Brain microvascular endothelial cell (primary cell): Measurements from ENCODE around the gene KCNN4.
"Not testable (repeated sequence)": the region's sequence is repeated elsewhere in the genome, so short reads cannot be mapped to it uniquely, and the experiment has no call there.

Experiments
- DNase-seq: peaks from one replicate; pipeline ENCODE4 v3.0.0-alpha.2; 2020
- H3K27ac ChIP-seq: fragments of 250-450 bp; sonication (Bioruptor Pico); 2 replicates; pipeline ENCODE4 v1.5.1; 2020; ENCODE audit warnings: mild to moderate bottlenecking, moderate library complexity
- H3K27me3 ChIP-seq: fragments of 250-450 bp; sonication (Bioruptor Pico); replicated peaks from 2 replicates; pipeline ENCODE4 v1.5.1; 2020; ENCODE audit warnings: mild to moderate bottlenecking
- H3K36me3 ChIP-seq: fragments of 250-450 bp; sonication (Bioruptor Pico); replicated peaks from 2 replicates; pipeline ENCODE4 v1.5.1; 2020; ENCODE audit warnings: mild to moderate bottlenecking
- H3K4me3 ChIP-seq: 2 replicates; pipeline ENCODE4 v1.5.1; 2011; ENCODE audit warnings: low read depth, mild to moderate bottlenecking, control low read depth, low read length, moderate library complexity
- in situ Hi-C: cut with HindIII; loops from 2 replicates; pipeline ENCODE4 v1.10.0; 2017; ENCODE audit warnings: low sequenced_read_pairs, low pct_ligation_motif_present
- TF ChIP-seq, protein P1 (sequence below): IDR thresholded peaks from 2 replicates; pipeline ENCODE4 v1.5.1; 2011; ENCODE audit warnings: low read depth, mild to moderate bottlenecking, moderate library complexity, low read length, control low read depth, inconsistent platforms; ENCODE audit errors: missing control alignments

KCNN4 gene

DNA sequence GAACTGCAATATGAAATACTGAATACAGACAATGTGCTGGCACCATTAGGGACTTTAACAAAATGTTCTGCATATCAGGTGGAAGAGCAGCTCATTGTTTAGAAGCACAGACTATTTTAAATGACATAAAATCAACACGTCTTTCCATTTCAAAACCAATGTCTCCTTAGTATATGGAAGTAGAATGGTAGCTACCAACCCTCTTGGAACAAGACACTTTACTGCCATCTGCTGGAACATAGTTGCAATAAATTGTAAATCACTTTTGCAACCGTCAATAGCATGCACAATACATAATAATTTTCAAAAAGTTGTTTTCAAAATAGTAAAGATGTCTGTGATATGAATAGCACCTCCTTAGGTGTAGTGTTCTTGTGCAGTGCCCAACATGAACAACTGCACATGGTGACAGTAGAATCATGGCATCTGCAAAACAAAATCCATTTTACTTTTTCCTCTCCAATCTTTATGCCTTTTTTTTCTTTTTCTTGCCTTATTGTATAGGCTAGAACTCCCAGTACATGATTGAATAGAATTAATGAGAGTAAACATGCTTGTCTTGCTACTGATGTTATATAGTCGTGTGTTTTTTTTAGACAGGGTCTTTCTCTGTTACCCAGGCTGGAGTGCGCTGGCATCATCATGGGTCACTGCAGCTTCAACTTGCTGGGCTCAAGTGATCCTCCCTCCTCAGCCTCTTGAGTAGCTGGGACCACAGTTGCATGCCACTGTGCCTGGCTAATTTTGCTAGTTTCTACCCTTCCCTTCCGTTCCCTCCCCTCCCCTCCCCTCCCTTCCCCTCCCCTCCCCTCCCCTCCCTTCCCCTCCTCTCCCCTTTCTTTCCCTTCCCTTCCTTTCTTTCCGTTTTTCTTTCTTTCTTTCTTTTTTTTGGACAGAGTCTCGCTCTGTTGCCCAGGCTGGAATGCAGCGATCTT, 29.3 kb upstream of the KCNN4 start:
- in situ Hi-C loops, result no loop called here
- Histone ChIP-seq H3K4me3 (no peak overlapping the region), H3K27ac (no peak overlapping the region), H3K27me3 (no peaks in the 10 kb centered on the region), H3K36me3 (no peaks in the 10 kb centered on the region)
- DNase-seq, result peak; percentile 25
- TF ChIP-seq, protein P1, sequence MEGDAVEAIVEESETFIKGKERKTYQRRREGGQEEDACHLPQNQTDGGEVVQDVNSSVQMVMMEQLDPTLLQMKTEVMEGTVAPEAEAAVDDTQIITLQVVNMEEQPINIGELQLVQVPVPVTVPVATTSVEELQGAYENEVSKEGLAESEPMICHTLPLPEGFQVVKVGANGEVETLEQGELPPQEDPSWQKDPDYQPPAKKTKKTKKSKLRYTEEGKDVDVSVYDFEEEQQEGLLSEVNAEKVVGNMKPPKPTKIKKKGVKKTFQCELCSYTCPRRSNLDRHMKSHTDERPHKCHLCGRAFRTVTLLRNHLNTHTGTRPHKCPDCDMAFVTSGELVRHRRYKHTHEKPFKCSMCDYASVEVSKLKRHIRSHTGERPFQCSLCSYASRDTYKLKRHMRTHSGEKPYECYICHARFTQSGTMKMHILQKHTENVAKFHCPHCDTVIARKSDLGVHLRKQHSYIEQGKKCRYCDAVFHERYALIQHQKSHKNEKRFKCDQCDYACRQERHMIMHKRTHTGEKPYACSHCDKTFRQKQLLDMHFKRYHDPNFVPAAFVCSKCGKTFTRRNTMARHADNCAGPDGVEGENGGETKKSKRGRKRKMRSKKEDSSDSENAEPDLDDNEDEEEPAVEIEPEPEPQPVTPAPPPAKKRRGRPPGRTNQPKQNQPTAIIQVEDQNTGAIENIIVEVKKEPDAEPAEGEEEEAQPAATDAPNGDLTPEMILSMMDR, result peak; percentile 44

DNA sequence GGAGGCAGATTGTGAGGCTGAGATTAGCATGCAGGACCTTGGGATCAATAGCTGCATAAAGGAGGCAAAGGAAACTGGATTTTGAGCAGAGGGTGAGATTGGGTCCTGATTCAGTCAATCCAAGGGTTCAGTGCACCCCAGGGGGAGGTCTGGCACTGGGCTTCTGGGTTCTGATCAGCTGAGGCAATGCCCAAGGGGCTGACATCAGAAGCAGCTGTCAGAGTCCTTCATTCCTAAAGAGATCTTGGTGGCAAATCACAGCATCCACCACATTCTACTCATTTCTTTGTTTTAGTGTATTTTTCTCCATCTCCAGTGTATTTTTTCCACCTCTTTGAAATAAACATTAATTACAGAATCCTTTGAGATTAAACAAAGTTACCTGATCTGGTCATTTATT, 26.9 kb upstream of the KCNN4 start:
- H3K27ac ChIP-seq, result no peak overlapping the region
- DNase-seq, result no peak
- H3K27me3 ChIP-seq, result no peaks in the 10 kb centered on the region
- no peak overlapping the region for H3K4me3 ChIP-seq
- in situ Hi-C loops, result no loop called here
- TF ChIP-seq, protein P1, result no peak
- H3K36me3 ChIP-seq, result no peaks in the 10 kb centered on the region

DNA sequence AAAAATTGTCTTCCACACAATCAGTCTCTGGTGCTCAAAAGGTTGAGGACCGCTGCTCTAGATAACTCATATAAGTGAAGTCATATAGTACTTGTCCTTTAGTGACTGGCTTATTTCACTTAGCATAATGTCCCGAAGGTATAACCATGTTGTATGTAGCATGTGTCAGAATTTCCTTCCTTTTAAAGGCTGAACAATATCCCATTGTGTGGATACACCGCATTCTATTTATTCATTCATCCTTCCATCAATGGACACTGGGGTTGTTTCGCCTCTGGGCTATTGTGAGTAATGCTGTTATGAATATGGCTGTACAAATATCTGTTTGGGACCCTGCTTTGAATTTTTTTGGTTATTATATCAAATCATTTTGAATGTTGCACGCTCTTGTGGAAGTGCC, 26.1 kb upstream of the KCNN4 start:
- TF ChIP-seq, protein P1, result no peak
- in situ Hi-C loops, result no loop called here
- no peak for DNase-seq

DNA sequence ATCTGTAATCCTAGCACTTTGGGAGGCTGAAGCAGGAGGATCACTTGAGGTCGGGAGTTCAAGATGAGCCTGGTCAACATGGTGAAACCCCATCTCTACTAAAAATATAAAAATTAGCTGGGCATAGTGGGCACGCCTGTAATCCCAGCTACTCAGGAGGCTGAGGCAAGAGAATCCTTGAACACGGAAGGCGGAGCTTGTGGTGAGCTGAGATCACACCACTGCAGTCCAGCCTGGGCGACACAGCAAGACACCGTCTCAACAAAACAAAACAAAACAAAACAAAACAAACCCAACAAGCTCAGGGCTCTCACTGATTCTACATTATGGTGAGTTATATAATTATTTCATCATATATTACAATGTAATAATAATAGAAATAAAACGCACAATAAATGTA, 25.6 kb upstream of the KCNN4 start:
- H3K27me3 ChIP-seq, H3K36me3 ChIP-seq, H3K27ac ChIP-seq, in situ Hi-C loops, DNase-seq, H3K4me3 ChIP-seq: not testable (repeated sequence)

More for the DNA sequence above, 26.1 kb upstream of the KCNN4 start:
- H3K4me3 ChIP-seq, result no peak overlapping the region
- H3K36me3 ChIP-seq, result no peaks in the 10 kb centered on the region
- H3K27ac ChIP-seq, result no peak overlapping the region
- no peaks in the 10 kb centered on the region for H3K27me3 ChIP-seq

DNA sequence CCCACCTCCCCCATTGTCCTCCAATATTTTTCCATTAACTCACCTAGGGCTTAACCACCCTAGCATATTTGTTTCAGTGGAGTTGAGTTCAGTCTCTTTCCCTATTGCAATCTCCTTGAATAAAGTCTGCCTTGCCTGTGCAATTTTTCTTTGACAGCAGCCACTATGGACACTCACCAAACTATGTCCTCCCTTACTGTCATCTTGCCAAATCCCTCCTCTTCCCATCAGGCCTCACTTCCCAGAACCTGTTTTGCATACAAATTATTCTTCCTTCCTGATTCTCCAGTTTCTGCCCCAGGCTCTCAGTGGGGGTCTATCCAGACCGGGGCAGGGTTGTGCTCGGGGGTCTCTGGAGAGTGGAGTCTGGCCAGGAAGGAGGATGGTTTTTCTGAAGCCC, 23.7 kb upstream of the KCNN4 start:
- H3K27ac ChIP-seq, result no peak overlapping the region
- no peaks in the 10 kb centered on the region for H3K27me3 ChIP-seq
- no peak for DNase-seq
- TF ChIP-seq, protein P1, result no peak
- no peaks in the 10 kb centered on the region for H3K36me3 ChIP-seq
- H3K4me3 ChIP-seq, result no peak overlapping the region
- in situ Hi-C loops, result no loop called here

DNA sequence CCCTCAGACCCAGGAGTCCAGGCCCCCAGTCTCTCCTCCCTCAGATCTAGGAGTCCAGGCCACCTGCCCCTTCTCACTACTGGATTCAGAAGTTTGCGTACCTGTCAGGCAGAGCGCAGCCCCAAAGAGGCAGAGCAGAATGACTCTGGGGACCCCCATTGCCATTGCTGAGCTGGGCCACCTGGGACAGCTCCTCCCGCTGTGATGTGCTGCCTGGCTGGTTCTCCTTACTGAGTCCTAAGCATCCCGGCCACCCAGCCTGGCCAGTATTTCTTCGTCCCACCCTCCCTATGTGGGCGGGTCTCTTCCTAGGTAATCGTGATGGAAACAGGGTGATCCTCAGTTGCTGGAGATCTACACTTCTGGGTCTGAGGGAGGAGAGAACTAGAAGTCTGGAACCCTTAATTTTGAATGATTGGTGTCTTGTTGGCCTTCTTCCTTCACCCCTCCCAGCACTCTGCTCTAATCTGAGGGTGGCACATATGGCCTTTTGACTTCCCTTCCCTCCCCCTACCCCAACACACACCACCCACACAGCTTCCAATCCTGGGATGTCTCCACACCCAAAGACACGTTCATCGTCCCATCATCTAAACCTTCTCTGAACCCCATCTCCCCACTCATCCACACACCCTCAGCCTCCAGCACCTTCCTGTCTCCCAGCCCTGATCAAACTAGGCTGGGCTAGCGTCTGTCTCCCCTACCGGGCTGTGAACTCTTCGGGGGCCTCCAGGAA, 21.6 kb upstream of the KCNN4 start, which contains the start of gene LYPD5:
TSS of gene LYPD5 (minus strand) at position 232 of the 736 bp plus-strand sequence. CDS start at position 165, 67 bp downstream.
- TF ChIP-seq, protein P1, result no peak
- DNase-seq, result no peak
- in situ Hi-C loops, result no loop called here
- Histone ChIP-seq H3K36me3 (no peaks in the 10 kb centered on the region), H3K27me3 (no peaks in the 10 kb centered on the region), H3K4me3 (no peak within 1 kb of the TSS), H3K27ac (no peak within 1 kb of the TSS)
